SK-N-SH treated with all-trans-retinoic acid at 6 μM for 48 hours (cell line): Measurements from ENCODE around the gene LRRC56.

Experiments used
- ARNTL ChIP-seq: fragments of 450-650 bp; formaldehyde crosslinking; IDR thresholded peaks from 2 replicates; pipeline ENCODE4 v1.5.0; 2020; ENCODE audit warnings: low read depth, mild to moderate bottlenecking, moderate library complexity, borderline replicate concordance
- CREB5 ChIP-seq: fragments of 250-450 bp; sonication (Bioruptor Pico); IDR thresholded peaks from 2 replicates; pipeline ENCODE4 v1.5.1; 2020; ENCODE audit warnings: low read depth, mild to moderate bottlenecking, moderate library complexity
- OSR1 ChIP-seq: fragments of 250-450 bp; sonication (Bioruptor Pico); IDR thresholded peaks from 2 replicates; pipeline ENCODE4 v1.8.0; 2022; ENCODE audit warnings: moderate library complexity, mild to moderate bottlenecking, inconsistent platforms
- PATZ1 ChIP-seq: fragments of 250-450 bp; sonication (Bioruptor Pico); IDR thresholded peaks from 2 replicates; pipeline ENCODE4 v1.8.0; 2020; ENCODE audit warnings: mild to moderate bottlenecking, moderate library complexity, borderline replicate concordance
- RARB ChIP-seq: fragments of 250-450 bp; sonication (Bioruptor Pico); IDR thresholded peaks from 2 replicates; pipeline ENCODE4 v1.8.0; 2021; ENCODE audit warnings: mild to moderate bottlenecking, moderate library complexity
- SNAI2 ChIP-seq: fragments of 250-450 bp; sonication (Bioruptor Pico); IDR thresholded peaks from 2 replicates; pipeline ENCODE4 v1.5.0; 2020; ENCODE audit warnings: mild to moderate bottlenecking, moderate library complexity
- TCF4 ChIP-seq: fragments of 250-450 bp; sonication (Bioruptor Pico); IDR thresholded peaks from 2 replicates; pipeline ENCODE4 v1.8.0; 2021; ENCODE audit warnings: mild to moderate bottlenecking, moderate library complexity, borderline replicate concordance
- ZC3H10 ChIP-seq: fragments of 250-450 bp; sonication (Bioruptor Pico); IDR thresholded peaks from 2 replicates; pipeline ENCODE4 v1.5.1; 2021; ENCODE audit warnings: mild to moderate bottlenecking, moderate library complexity
- ZFP30 ChIP-seq: fragments of 450-650 bp; formaldehyde crosslinking; IDR thresholded peaks from 2 replicates; pipeline ENCODE4 v1.5.0; 2022; ENCODE audit warnings: mild to moderate bottlenecking, moderate library complexity
- ZNF565 ChIP-seq: fragments of 450-650 bp; formaldehyde crosslinking; conservative IDR thresholded peaks from 2 replicates; pipeline ENCODE4 v1.5.0; 2020; ENCODE audit warnings: low read depth, mild to moderate bottlenecking, moderate library complexity
- ZNF70 ChIP-seq: fragments of 450-650 bp; formaldehyde crosslinking; IDR thresholded peaks from 2 replicates; pipeline ENCODE4 v1.5.0; 2020; ENCODE audit warnings: mild to moderate bottlenecking, moderate library complexity
- ZNF8 ChIP-seq: fragments of 450-650 bp; formaldehyde crosslinking; IDR thresholded peaks from 2 replicates; pipeline ENCODE4 v1.5.0; 2020; ENCODE audit warnings: mild to moderate bottlenecking, moderate library complexity

GRCh38 chr11:568306-569157 is 31.2 kb downstream of the LRRC56 start:
- TF ChIP-seq ZFP30 (no peak), ARNTL (no peak), ZNF70 (CRISPR knock-in tag) (no peak), SNAI2 (no peak), ZNF565 (CRISPR knock-in tag) (no peak), PATZ1 (no peak), TCF4 (CRISPR knock-in tag) (no peak), OSR1 (CRISPR knock-in tag) (no peak), ZC3H10 (no peak), ZNF8 (no peak), CREB5 (CRISPR knock-in tag) (no peak), RARB (CRISPR knock-in tag) (no peak)
